Germinal center (tissue), 1 donor: ENCODE data around the gene NKD1.

Experiments
- DNase-seq: peaks from one replicate; pipeline ENCODE4 v3.0.0; 2012; ENCODE audit warnings: mixed read lengths, low spot score

The NKD1 gene

GRCh38 chr16:50630394-50631020 is 82.3 kb downstream of the NKD1 start:
- DNase-seq = no peak

- no peak for DNase-seq
These were observed 83.2 kb downstream of the NKD1 start for GRCh38 chr16:50631249-50631984.

GRCh38 chr16:50631985-50632576 is 83.9 kb downstream of the NKD1 start:
- DNase-seq = no peak

- DNase-seq = no peak
These were observed 85.0 kb downstream of the NKD1 start for GRCh38 chr16:50632927-50633800.

GRCh38 chr16:50634090-50634489 is 85.9 kb downstream of the NKD1 start:
- DNase-seq = no peak

- DNase-seq = no peak
These were observed 86.8 kb downstream of the NKD1 start for GRCh38 chr16:50634947-50635346.

- DNase-seq = no peak
These were observed 87.6 kb downstream of the NKD1 start for GRCh38 chr16:50635505-50636392.

- no peak for DNase-seq
These were observed 88.7 kb downstream of the NKD1 start for GRCh38 chr16:50636753-50637374.

GRCh38 chr16:50637716-50638602 is 89.8 kb downstream of the NKD1 start:
- no peak for DNase-seq

GRCh38 chr16:50638816-50639670 is 90.8 kb downstream of the NKD1 start:
- DNase-seq = no peak

GRCh38 chr16:50640391-50640790 is 92.2 kb downstream of the NKD1 start:
- DNase-seq = no peak

GRCh38 chr16:50640919-50641817 is 93.0 kb downstream of the NKD1 start:
- no peak for DNase-seq

GRCh38 chr16:50641818-50642187 is 93.6 kb downstream of the NKD1 start:
- DNase-seq = no peak

GRCh38 chr16:50642349-50642748 is 94.2 kb downstream of the NKD1 start:
- no peak for DNase-seq

GRCh38 chr16:50643192-50643591 is 95.0 kb downstream of the NKD1 start:
- DNase-seq = no peak

- DNase-seq = no peak
These were observed 96.0 kb downstream of the NKD1 start for GRCh38 chr16:50644245-50644644.

- DNase-seq = no peak
These were observed 96.5 kb downstream of the NKD1 start for GRCh38 chr16:50644729-50645128.
